Stimulated activated CD4-positive, alpha-beta T cell treated with anti-CD3 and anti-CD28 coated beads, TNF-alpha, amount 100 ng/mL, for 1 hour (primary cell): ENCODE results near the gene ANKS1B.
"Not testable (repeated sequence)": the region's sequence is repeated elsewhere in the genome, so short reads cannot be mapped to it uniquely, and the experiment has no call there.

Experiments used
- DNase-seq, 3 donors: peaks; one replicate each; pipeline ENCODE4 v3.0.0-alpha.2; 2020; ENCODE audit warnings: low read depth in 3 of 3, low spot score in 1 of 3

ANKS1B gene

GRCh38 chr12:99281277-99281676 is 703.5 kb downstream of the ANKS1B start:
- DNase-seq, result no peak

- DNase-seq, result no peak
Measured at GRCh38 chr12:99278899-99279298, 705.8 kb downstream of the ANKS1B start.

GRCh38 chr12:99277591-99278379 is 707.0 kb downstream of the ANKS1B start:
- DNase-seq, result no peak

- DNase-seq, result no peak
Measured at GRCh38 chr12:99271071-99271470, 713.7 kb downstream of the ANKS1B start.

GRCh38 chr12:99267038-99267437 is 717.7 kb downstream of the ANKS1B start:
- no peak for DNase-seq

- DNase-seq, result no peak
Measured at GRCh38 chr12:99265648-99266047, 719.1 kb downstream of the ANKS1B start.

GRCh38 chr12:99261256-99261655 is 723.5 kb downstream of the ANKS1B start:
- no peak for DNase-seq

- no peak for DNase-seq
Measured at GRCh38 chr12:99260456-99260996, 724.2 kb downstream of the ANKS1B start.

GRCh38 chr12:99259040-99259934 is 725.4 kb downstream of the ANKS1B start:
- no peak for DNase-seq

- DNase-seq, result no peak
Measured at GRCh38 chr12:99257672-99258071, 727.1 kb downstream of the ANKS1B start.

GRCh38 chr12:99253068-99253467 is 731.7 kb downstream of the ANKS1B start:
- no peak for DNase-seq

GRCh38 chr12:99250091-99250490 is 734.6 kb downstream of the ANKS1B start:
- no peak for DNase-seq

GRCh38 chr12:99249543-99249942 is 735.2 kb downstream of the ANKS1B start:
- DNase-seq, result no peak

- not testable (repeated sequence) for DNase-seq
Measured at GRCh38 chr12:99237907-99238538, 746.7 kb downstream of the ANKS1B start.

GRCh38 chr12:99235381-99235780 is 749.4 kb downstream of the ANKS1B start:
- no peak for DNase-seq

GRCh38 chr12:99234702-99235101 is 750.0 kb downstream of the ANKS1B start:
- no peak for DNase-seq

- DNase-seq, result no peak
Measured at GRCh38 chr12:99232324-99232723, 752.4 kb downstream of the ANKS1B start.

- DNase-seq, result no peak
Measured at GRCh38 chr12:99231031-99231430, 753.7 kb downstream of the ANKS1B start.

- DNase-seq, result no peak
Measured at GRCh38 chr12:99224237-99224636, 760.5 kb downstream of the ANKS1B start.

- no peak for DNase-seq
Measured at GRCh38 chr12:99223579-99223978, 761.2 kb downstream of the ANKS1B start.

- DNase-seq, result no peak
Measured at GRCh38 chr12:99213047-99213446, 771.7 kb downstream of the ANKS1B start.
